ENCODE data around the gene STAM. TPM values are rescaled to one million over a fixed set of nuclear protein-coding genes. Genes with fewer than 3 reads are reported as not detected.

STAM gene
- total RNA-seq, 1 donor from 2014 or later, result 26.6 TPM

GRCh38 chr10:17693009-17693408 is 49.1 kb downstream of the STAM start:
- Mint-ChIP-seq H3K27ac (ENCODE audit: unreplicated experiment) (peak overlapping the region; percentile 19), H3K36me3 (ENCODE audit: unreplicated experiment) (peaks cover 33% of the 10 kb centered on the region), H3K4me3 (ENCODE audit: unreplicated experiment) (no peak overlapping the region), H3K27me3 (ENCODE audit: unreplicated experiment) (no peaks in the 10 kb centered on the region), H3K9me3 (ENCODE audit: unreplicated experiment) (no peaks in the 10 kb centered on the region), H3K4me1 (ENCODE audit: unreplicated experiment) (no peaks in the 10 kb centered on the region)
- DNase-seq (ENCODE audit: extremely low spot score, unreplicated experiment), result no peak
- no peak for TF ChIP-seq CTCF (IDR thresholded peaks at IDR 0.05)

- Mint-ChIP-seq H3K27ac (ENCODE audit: unreplicated experiment) (no peak overlapping the region), H3K36me3 (ENCODE audit: unreplicated experiment) (peaks cover 35% of the 10 kb centered on the region), H3K4me1 (ENCODE audit: unreplicated experiment) (no peaks in the 10 kb centered on the region), H3K9me3 (ENCODE audit: unreplicated experiment) (no peaks in the 10 kb centered on the region), H3K27me3 (ENCODE audit: unreplicated experiment) (no peaks in the 10 kb centered on the region), H3K4me3 (ENCODE audit: unreplicated experiment) (no peak overlapping the region)
- no peak for DNase-seq (ENCODE audit: extremely low spot score, unreplicated experiment)
- TF ChIP-seq CTCF (IDR thresholded peaks at IDR 0.05), result no peak
Measured at GRCh38 chr10:17698696-17699095, 54.7 kb downstream of the STAM start.

GRCh38 chr10:17701301-17701700 is 57.4 kb downstream of the STAM start:
- no peak for DNase-seq (ENCODE audit: extremely low spot score, unreplicated experiment)
- TF ChIP-seq CTCF (IDR thresholded peaks at IDR 0.05), result no peak
- H3K36me3 Mint-ChIP-seq (ENCODE audit: unreplicated experiment), result peaks cover 28% of the 10 kb centered on the region
- H3K9me3 Mint-ChIP-seq (ENCODE audit: unreplicated experiment), result no peaks in the 10 kb centered on the region
- no peaks in the 10 kb centered on the region for H3K27me3 Mint-ChIP-seq (ENCODE audit: unreplicated experiment)
- H3K27ac Mint-ChIP-seq (ENCODE audit: unreplicated experiment), result no peak overlapping the region
- H3K4me1 Mint-ChIP-seq (ENCODE audit: unreplicated experiment), result no peaks in the 10 kb centered on the region
- H3K4me3 Mint-ChIP-seq (ENCODE audit: unreplicated experiment), result no peak overlapping the region

GRCh38 chr10:17703706-17704105 is 59.8 kb downstream of the STAM start:
- no peak overlapping the region for H3K27ac Mint-ChIP-seq (ENCODE audit: unreplicated experiment)
- no peaks in the 10 kb centered on the region for H3K27me3 Mint-ChIP-seq (ENCODE audit: unreplicated experiment)
- H3K4me1 Mint-ChIP-seq (ENCODE audit: unreplicated experiment), result no peaks in the 10 kb centered on the region
- no peak overlapping the region for H3K4me3 Mint-ChIP-seq (ENCODE audit: unreplicated experiment)
- no peak for TF ChIP-seq CTCF (IDR thresholded peaks at IDR 0.05)
- no peaks in the 10 kb centered on the region for H3K9me3 Mint-ChIP-seq (ENCODE audit: unreplicated experiment)
- no peak for DNase-seq (ENCODE audit: extremely low spot score, unreplicated experiment)
- peaks cover 23% of the 10 kb centered on the region for H3K36me3 Mint-ChIP-seq (ENCODE audit: unreplicated experiment)

GRCh38 chr10:17708821-17709220 is 64.9 kb downstream of the STAM start:
- DNase-seq (ENCODE audit: extremely low spot score, unreplicated experiment), result no peak
- no peak for TF ChIP-seq CTCF (IDR thresholded peaks at IDR 0.05)
- H3K9me3 Mint-ChIP-seq (ENCODE audit: unreplicated experiment), result no peaks in the 10 kb centered on the region
- no peaks in the 10 kb centered on the region for H3K27me3 Mint-ChIP-seq (ENCODE audit: unreplicated experiment)
- peaks cover 2% of the 10 kb centered on the region for H3K4me1 Mint-ChIP-seq (ENCODE audit: unreplicated experiment)
- no peak overlapping the region for H3K4me3 Mint-ChIP-seq (ENCODE audit: unreplicated experiment)
- H3K27ac Mint-ChIP-seq (ENCODE audit: unreplicated experiment), result no peak overlapping the region
- H3K36me3 Mint-ChIP-seq (ENCODE audit: unreplicated experiment), result peaks cover 39% of the 10 kb centered on the region
